ENCODE results near the gene RASA3.

The RASA3 gene

DNA sequence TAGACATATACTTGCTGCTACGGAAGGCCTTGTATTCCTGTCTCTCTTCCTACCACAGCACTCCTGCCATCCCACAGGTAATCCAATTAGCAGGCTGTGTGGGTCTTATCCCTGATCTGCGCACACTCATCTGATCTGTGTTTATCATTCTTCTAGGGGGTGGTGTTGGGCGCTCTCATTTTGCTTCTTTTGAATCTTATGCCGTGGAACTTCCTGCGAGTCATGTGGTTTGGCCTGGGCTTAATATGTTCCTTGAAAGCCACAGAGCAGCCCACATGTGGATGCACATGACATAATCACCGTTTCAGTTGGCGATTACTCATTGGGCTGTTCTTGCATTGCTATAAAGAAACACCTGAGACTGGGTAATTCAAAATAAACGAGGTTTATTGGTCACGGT is 7.5 kb downstream of the RASA3 start:
- TF ChIP-seq SPI1 (IDR thresholded peaks at IDR 0.05; ENCODE audit: borderline replicate concordance, low read depth) (no peak), REST (IDR thresholded peaks at IDR 0.05; ENCODE audit: insufficient replicate concordance, low read depth) (no peak), CTCF (IDR thresholded peaks at IDR 0.05; ENCODE audit: insufficient read depth, low read length) (no peak), GABPA (IDR thresholded peaks at IDR 0.05; ENCODE audit: low read depth) (no peak), POLR2AphosphoS5 (IDR thresholded peaks at IDR 0.05; ENCODE audit: low read depth) (no peak)
- Histone ChIP-seq H3K4me3 (replicated peaks; ENCODE audit: insufficient read depth, low read length) (no peak overlapping the region), H3K27me3 (ENCODE audit: insufficient read depth, poor library complexity, severe bottlenecking) (no peaks in the 10 kb centered on the region), H3K27ac (replicated peaks) (peak overlapping the region; percentile 27)
- peak in 1 of 2 experiments; percentile 81 for DNase-seq (ENCODE audit: low read depth in 1 of 2, low spot score in 1 of 2)

DNA sequence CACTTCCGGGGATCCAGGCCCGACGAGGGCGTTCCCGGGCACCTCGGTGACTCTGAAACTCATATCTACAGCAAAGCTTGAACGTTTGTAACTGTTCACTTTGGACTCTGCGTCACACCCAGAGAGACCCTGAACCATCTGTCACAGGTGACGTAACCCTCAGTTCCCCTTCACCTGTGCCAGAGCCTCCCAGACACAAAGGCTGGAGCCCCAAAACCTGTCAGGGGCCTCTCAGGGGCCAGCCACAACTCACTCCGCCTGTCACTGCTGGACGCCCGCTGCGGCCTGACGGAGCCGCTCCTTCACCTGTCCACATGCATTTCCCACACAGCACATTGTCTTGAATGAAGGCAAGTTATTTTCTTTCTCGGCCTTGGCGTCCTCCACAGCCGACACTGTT is 8.0 kb downstream of the RASA3 start:
- TF ChIP-seq SPI1 (IDR thresholded peaks at IDR 0.05; ENCODE audit: borderline replicate concordance, low read depth) (no peak), CTCF (IDR thresholded peaks at IDR 0.05; ENCODE audit: insufficient read depth, low read length) (no peak), GABPA (IDR thresholded peaks at IDR 0.05; ENCODE audit: low read depth) (no peak), POLR2AphosphoS5 (IDR thresholded peaks at IDR 0.05; ENCODE audit: low read depth) (no peak), REST (IDR thresholded peaks at IDR 0.05; ENCODE audit: insufficient replicate concordance, low read depth) (no peak)
- H3K27me3 ChIP-seq (ENCODE audit: insufficient read depth, poor library complexity, severe bottlenecking), result no peaks in the 10 kb centered on the region
- no peak overlapping the region for H3K4me3 ChIP-seq (replicated peaks; ENCODE audit: insufficient read depth, low read length)
- peak in 1 of 2 experiments; percentile 45 for DNase-seq (ENCODE audit: low read depth in 1 of 2, low spot score in 1 of 2)
- H3K27ac ChIP-seq (replicated peaks), result peak overlapping the region; percentile 27

DNA sequence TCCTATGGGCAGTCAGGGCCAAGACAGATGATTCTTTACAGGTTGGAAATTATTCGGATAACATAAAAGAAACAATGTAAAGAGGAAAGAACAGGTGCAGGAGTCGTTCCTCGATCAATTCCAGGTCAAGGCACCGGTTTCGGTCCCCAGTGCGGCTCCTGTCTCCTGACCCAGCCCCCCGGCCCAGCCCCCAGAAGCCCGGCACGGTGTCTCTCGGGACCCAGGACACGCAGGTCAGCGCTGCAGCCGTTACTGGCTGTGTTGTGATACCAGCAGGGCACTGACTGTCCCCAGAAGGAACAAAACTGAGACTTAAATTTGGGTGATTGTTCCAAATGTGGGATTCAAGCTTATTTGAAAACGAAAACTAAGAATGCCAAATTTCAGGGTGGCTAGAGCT is 8.5 kb downstream of the RASA3 start:
- no peaks in the 10 kb centered on the region for H3K27me3 ChIP-seq (ENCODE audit: insufficient read depth, poor library complexity, severe bottlenecking)
- peak overlapping the region; percentile 27 for H3K27ac ChIP-seq (replicated peaks)
- no peak overlapping the region for H3K4me3 ChIP-seq (replicated peaks; ENCODE audit: insufficient read depth, low read length)
- DNase-seq (ENCODE audit: low read depth in 1 of 2, low spot score in 1 of 2), result no peak
- TF ChIP-seq CTCF (IDR thresholded peaks at IDR 0.05; ENCODE audit: insufficient read depth, low read length), result no peak
- TF ChIP-seq GABPA (IDR thresholded peaks at IDR 0.05; ENCODE audit: low read depth), result no peak
- no peak for TF ChIP-seq SPI1 (IDR thresholded peaks at IDR 0.05; ENCODE audit: borderline replicate concordance, low read depth)
- TF ChIP-seq REST (IDR thresholded peaks at IDR 0.05; ENCODE audit: insufficient replicate concordance, low read depth), result no peak
- TF ChIP-seq POLR2AphosphoS5 (IDR thresholded peaks at IDR 0.05; ENCODE audit: low read depth), result no peak
